Fibroblast of pulmonary artery (primary cell): ENCODE measurements around the gene PRDM9.

Source experiments
- DNase-seq: peaks from one replicate; pipeline ENCODE4 v3.0.0-alpha.2; 2010; ENCODE audit warnings: low read depth
- H3K4me3 ChIP-seq: replicated peaks from 2 replicates; pipeline ENCODE4 v1.5.1; 2011; ENCODE audit warnings: low read depth, mild to moderate bottlenecking, control low read depth, low read length, moderate library complexity
- TF ChIP-seq, protein P1 (sequence below): IDR thresholded peaks from 2 replicates; pipeline ENCODE4 v1.5.1; 2011; ENCODE audit warnings: mild to moderate bottlenecking, control low read depth, low read length, inconsistent platforms; ENCODE audit errors: missing control alignments

PRDM9 gene

DNA sequence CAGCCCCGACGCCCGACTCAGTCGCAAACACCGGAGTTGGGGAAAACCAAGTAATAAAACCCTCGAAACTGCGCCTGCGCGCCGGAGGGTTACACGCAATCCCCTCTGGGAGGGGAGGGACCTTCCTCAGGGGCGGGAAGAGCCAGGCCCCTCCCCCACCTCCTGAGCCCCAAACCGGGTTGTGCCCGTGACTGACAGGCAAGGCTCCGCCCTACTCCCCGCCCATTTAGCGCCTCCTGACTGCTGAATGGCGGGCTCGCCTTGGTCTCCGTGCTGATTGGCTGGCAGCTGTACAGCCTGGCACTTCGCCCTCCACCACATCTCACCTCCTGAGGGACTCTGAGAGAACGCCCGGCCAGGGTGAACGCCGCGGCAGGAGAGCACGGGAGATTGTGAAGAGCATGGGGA is at the start of gene PRDM9:
TSS of gene PRDM9 (plus strand) at position 332 of the 408 bp plus-strand sequence. CDS start 1,425 bp downstream, outside the sequence.
- H3K4me3 ChIP-seq: peak within 1 kb of the TSS; percentile 36
- peak; percentile 81 for DNase-seq
- TF ChIP-seq, protein P1, sequence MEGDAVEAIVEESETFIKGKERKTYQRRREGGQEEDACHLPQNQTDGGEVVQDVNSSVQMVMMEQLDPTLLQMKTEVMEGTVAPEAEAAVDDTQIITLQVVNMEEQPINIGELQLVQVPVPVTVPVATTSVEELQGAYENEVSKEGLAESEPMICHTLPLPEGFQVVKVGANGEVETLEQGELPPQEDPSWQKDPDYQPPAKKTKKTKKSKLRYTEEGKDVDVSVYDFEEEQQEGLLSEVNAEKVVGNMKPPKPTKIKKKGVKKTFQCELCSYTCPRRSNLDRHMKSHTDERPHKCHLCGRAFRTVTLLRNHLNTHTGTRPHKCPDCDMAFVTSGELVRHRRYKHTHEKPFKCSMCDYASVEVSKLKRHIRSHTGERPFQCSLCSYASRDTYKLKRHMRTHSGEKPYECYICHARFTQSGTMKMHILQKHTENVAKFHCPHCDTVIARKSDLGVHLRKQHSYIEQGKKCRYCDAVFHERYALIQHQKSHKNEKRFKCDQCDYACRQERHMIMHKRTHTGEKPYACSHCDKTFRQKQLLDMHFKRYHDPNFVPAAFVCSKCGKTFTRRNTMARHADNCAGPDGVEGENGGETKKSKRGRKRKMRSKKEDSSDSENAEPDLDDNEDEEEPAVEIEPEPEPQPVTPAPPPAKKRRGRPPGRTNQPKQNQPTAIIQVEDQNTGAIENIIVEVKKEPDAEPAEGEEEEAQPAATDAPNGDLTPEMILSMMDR: no peak

GRCh38 chr5:23457780-23458179 is 49.6 kb upstream of the PRDM9 start:
- H3K4me3 ChIP-seq: no peak overlapping the region
- no peak for DNase-seq
- TF ChIP-seq, protein P1: no peak

DNA sequence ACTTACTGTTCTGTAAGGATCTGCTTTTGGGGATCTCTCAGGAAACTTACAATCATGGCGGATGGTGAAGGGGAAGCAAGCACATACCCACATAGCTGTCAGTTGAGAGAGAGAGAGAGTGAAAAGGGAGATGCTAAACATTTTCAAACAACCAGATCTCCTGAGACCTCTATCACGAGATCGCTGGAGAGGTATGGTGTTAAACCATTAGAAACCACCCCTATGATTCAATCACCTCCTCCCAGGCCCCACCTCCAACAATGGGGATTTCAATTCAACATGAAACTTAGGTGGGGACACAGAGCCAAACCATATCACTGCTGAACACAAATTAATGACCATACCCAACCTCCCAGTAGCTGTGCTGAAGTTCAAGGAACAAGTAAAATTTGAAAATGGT is 48.2 kb upstream of the PRDM9 start:
- no peak for DNase-seq
- H3K4me3 ChIP-seq: no peak overlapping the region
- TF ChIP-seq, protein P1: no peak

DNA sequence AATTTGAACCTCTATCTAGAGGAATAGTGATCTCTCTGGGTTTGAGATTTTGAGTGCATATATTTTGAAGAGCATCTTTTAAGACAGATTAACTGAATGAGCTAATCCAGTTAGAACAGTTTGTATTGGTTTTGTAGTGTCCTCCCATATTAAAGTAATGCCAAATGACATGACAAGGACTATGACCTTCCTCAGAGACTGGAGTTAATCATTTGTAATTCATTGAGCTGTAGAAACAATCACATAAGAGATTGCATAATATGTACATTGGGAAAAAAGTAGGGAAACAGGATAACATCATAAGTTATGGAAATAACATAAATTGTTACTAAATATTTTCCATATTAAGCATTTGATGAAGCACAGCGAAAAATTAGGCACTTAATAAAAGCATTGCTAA is 45.8 kb upstream of the PRDM9 start:
- H3K4me3 ChIP-seq: no peak overlapping the region
- TF ChIP-seq, protein P1: no peak
- DNase-seq: no peak

DNA sequence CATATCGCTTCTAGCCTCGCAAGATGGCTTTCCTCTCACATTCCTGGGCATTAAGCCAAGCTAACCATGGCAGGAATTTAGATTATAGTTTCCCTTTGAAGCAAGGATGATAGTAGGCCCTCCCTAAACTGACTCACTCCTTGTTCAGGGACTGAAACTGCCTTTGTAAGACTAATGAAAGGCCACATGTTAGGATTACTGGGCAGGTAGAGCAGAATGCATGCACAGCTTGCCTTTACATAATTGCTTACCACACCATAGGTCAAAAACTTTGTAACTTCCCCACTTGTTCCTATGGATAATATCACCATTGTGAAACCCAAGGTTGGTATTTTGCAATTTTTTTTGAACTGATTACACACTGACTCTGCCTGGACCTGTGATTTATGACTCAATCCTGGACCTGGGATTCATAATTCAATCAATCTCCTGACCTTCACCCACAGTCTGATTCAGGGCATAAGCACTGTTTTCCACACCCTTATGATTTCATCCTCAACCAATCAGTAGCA is 41.0 kb upstream of the PRDM9 start:
- no peak overlapping the region for H3K4me3 ChIP-seq
- TF ChIP-seq, protein P1: no peak
- peak; percentile 91 for DNase-seq

- TF ChIP-seq, protein P1: no peak
- no peak for DNase-seq
- no peak overlapping the region for H3K4me3 ChIP-seq
These were observed 38.8 kb upstream of the PRDM9 start for GRCh38 chr5:23468658-23469057.

DNA sequence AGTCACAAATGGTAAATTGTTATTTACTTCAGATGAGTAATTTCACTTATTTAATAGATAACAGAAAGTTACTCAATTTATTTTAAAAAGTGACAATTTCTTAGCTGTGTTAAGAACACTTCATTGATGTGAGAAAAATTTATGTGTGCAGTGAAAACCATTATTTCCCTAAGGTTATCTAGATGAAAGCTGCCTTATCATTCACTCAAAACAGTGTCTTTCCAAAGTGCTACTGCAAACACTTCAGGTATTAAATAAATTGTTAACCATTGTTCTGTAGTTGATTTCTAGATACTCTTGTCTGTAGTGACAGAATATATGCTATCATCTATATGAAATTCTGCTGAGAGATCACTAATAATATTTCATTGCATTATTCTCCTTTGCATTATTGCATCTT is 33.5 kb upstream of the PRDM9 start:
- H3K4me3 ChIP-seq: no peak overlapping the region
- DNase-seq: no peak
- TF ChIP-seq, protein P1: no peak
